HG02885 (cell line): ENCODE results near the gene GPR17.

Experiments used
- ATAC-seq: cut with Tn5 transposase; IDR thresholded peaks from one replicate; pipeline ENCODE4 v1.9.1; 2021; ENCODE audit warnings: mild to moderate bottlenecking; ENCODE audit not compliant: unreplicated experiment, poor library complexity

The GPR17 gene

GRCh38 chr2:127614246-127614645 is 31.7 kb upstream of the GPR17 start:
- ATAC-seq: no peak

GRCh38 chr2:127614731-127615130 is 31.2 kb upstream of the GPR17 start:
- no peak for ATAC-seq

DNA sequence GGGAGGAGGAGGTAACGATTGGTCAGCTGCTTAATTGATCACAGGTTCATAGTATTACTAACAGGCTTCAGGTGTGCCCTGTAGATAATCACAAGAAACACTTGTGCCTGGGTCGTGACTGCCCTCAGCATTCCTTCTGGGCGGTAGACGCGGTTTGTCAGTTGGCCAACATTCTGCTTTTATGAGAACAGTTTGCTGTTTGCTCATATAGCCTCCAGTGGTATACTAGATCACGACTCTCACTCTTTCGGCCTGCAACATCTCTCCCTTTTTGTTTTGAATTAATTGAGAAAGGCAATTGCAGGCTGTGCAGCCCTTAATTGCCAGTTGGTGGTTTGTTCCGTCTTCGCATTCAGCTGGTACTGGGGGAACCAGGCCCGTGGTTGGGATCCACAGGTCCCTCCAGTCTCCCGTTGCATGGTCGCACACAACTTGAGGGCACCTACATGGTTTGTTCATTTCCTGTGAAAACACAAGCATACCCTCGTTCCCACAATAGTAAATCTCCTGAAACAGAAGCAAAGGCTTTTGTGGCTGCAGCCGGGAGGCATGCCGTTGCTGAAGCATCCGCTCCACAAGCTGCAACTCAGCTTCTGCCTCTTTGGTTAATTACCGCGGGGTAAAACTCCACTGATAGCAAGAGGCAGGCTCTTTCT is 30.3 kb upstream of the GPR17 start:
- no peak for ATAC-seq

DNA sequence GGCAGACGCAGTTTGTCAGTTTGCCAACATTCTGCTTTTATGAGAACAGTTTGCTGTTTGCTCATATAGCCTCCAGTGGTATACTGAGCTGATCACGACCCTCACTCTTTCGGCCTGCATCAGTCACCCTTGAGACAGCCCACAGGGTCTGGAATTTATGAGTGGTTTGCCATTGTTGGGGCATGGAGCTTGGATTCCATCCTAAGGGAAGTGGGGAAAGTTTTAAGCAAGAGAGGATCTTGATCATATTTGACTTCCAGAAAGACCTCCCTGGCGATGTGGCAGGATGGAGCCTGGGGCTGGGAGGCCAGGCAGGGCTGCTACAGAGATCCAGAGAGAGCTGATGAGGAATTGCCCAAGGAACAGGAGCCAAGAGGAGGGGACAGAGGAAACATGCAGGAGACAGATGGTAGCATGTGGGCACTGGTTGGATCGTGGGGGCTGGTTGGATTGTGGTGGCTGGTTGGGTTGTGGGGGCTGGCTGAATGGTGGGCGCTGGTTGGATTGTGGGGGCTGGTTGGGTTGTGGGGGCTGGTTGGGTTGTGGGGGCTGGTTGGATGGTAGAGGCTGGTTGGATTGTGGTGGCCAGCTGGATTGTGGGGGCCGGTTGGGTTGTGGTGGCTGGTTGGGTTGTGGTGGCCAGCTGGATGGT is 27.3 kb upstream of the GPR17 start:
- ATAC-seq: no peak

GRCh38 chr2:127619203-127619590 is 26.8 kb upstream of the GPR17 start:
- no peak for ATAC-seq

DNA sequence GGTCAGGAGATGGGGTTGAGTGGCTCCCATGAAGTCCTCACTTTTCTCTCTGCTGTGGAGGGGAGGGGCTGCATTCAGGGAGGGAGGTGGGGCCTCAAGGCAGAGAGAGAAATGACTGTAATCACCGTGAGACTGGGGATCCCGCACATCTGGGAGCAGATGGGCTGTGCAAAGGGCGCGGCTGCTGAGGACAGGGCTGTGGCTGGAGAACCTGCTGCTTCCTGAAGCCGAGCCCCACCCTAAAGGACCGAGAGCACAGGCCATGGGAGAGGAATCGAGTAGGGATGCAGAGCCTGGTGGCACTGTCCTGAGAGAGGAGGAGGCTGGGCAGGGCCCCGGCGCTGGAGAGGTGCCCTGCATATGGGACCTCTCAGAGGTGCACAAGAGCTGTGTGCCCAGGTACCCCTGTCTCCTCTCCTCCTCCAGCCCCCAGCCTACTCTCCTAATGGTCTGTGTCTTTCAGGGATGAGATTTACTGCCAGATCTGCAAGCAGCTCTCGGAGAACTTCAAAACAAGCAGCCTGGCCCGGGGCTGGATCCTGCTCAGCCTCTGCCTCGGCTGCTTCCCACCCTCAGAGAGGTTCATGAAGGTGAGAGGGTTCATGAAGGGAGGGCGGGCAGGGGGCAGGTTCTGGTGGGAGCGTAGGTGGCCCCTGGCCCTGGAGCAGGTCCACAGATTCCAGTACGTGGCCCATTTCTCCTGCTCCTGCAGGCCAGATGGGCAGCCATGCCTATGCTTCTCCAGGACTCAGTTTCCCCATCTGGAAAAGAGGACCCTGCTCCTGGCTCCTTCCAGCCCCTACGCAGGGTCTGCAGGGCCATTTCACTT is 25.9 kb upstream of the GPR17 start:
- ATAC-seq: no peak

- no peak for ATAC-seq
Measured at GRCh38 chr2:127620866-127621265, 25.1 kb upstream of the GPR17 start.

DNA sequence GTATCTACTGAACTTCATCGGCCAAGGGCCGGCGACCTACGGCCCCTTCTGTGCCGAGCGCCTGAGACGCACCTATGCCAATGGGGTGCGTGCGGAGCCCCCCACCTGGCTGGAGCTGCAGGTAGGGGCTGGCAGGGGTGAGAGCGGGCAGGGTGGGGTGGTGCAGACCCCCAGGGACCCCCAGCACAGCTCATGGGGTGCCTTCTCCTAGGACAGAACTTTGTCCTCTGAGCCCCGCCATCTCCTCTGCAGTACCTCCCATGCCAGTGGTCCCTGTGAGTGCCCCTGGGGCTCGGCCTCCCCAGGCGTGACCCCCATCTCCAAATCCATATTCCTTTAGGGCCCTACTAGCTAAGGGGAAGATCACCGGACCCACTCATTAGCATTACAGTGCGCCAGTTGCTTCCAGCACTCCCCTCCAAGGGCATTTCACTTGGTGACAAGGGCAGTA is 23.9 kb upstream of the GPR17 start:
- no peak for ATAC-seq

DNA sequence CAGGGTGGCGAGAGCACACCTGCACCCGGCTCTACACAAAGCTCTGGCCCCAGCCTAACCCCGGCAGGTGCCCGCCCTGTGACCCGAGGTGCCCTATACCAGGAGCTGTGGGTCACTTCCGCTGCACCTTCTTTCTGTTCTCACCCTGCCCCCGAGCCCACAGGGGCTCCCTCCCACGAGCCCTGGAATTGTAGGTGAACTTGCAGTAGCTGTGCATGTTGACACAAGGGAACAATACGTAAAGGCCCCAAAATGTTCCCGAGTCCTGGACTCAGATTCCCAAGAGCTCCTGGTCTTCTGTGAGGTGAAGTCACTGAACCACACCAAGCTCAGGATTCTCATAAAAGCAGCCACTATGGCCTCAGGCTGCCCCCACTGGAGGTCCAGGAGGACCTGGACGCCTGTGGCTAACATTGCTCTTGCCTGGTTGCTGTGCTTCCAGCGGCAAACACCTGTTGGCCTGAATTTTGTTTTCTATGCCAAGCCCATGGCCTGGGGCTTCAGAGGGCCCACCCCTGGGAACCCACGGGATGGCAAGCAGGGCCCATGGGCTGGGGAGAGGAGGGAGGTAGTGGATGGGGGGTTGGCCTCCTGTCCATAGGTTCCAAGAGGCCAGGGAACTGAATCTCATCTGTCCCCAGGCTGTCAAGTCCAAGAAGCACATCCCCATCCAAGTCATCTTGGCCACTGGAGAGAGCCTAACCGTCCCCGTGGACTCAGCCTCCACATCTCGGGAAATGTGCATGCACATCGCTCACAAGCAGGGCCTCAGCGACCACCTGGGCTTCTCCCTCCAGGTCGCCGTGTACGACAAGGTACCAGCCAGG is 23.2 kb upstream of the GPR17 start:
- no peak for ATAC-seq

- no peak for ATAC-seq
Measured at GRCh38 chr2:127623388-127624319, 22.3 kb upstream of the GPR17 start.

DNA sequence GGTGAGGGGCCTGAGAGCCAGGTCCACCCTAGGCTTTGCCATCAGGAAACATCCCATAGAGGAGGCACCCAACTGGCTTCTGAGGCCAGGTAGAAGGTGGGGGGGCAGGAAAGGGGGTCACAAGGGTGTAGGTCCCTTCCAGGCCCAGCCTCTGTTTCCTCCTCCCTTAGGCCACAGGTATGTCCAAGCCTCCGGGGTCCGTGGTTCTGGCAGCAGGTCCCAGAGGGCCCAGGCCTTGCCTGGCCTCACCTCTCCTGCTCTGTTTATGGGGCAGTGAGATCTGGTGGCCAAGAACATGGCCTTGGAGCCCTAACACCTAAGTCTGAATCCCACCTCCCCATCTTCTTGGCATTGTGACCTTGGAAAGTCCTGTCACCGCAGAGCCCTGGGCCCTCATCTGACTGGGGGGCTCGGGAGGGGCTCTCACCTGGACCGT is 21.6 kb upstream of the GPR17 start:
- ATAC-seq: no peak

GRCh38 chr2:127624756-127625571 is 21.0 kb upstream of the GPR17 start:
- ATAC-seq: no peak

GRCh38 chr2:127625572-127625951 is 20.4 kb upstream of the GPR17 start:
- no peak for ATAC-seq

DNA sequence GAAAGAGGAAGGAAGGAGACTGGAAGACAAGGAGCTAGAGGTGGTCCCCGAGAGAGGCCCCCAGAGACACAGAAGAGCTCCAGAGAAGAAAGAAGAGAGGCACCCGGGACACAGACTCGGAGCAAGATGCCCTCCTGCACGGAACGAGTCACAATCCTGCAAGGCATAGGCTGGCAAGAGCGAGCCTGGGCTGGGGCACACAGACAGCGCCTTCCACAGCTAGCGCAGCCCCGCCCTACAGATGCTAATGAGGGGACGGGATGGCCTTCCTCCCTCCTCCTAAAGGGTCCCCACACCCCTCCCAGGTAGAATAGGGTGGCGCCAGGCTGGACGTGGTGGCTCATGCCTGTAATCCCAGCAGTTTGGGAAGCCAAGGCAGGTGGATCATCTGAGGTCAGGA is 19.8 kb upstream of the GPR17 start:
- ATAC-seq: no peak

DNA sequence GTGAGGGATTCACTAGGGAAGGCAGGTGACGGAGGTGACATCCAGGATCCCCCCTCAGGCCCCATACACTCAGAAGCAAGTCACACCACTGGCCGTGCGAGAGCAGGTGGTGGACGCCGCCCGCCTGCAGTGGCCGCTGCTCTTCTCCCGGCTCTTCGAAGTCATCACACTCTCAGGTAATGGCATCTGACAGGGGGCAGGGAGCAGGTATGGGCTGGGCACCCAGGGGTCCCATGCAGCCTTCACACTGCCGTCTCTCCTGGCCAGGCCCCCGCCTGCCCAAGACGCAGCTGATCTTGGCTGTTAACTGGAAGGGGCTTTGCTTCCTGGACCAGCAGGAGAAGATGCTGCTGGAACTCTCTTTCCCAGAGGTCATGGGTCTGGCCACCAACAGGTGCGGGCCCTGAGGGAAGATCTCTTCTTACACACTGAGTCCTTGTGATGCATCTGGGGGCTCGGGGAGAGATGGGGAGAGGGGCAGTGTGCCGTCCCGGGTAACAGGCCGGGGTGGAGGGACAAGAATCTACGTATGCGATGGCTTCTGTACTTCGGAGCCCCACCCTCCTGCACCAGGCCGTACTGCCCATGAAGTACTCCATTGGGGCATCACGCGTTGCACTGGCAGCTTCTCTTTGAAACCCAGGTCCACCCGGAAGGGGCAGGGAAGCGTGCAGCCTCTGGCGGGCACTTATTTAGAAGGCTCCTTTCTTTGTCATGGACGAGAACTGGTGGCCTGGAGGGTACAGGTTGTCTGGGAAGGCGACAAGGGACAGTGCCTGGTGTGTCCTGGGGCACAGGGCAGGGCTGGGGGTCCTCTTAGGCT is 18.8 kb upstream of the GPR17 start:
- no peak for ATAC-seq

DNA sequence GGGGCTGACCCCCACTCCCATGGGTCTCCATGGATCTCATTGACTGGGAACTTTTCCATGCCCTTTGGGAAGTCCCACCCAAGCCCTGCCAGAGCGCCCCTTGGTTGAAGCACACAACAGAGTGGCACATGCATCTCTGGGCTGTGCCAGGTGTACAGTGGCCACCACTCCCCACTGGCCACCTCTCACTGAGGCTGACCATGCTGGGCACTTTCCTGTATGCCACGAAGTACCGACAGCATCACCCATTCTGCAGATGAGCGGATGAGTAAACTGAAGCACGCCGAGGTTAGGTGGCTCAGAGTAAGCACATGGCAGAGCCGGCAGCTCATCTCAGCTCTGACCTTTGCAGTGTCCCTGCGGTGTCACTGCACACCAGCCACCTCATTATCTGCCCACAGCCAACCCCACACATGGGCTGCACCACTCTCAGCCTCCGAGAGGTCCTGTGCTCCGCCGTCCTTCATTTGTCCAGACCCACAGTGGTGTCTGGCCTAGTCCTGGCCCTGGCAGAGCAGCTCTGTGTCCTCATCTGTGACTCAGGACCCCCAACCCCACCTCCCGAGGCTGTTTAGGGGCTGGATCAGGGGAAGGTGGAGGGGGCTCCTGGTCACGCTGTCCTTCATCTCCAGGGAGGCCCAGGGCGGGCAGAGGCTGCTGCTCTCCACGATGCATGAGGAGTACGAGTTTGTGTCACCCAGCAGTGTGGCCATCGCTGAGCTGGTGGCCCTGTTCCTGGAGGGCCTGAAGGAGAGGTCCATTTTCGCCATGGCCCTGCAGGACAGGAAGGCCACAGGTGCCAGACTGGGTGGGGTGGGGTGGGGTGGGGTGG is 18.0 kb upstream of the GPR17 start:
- no peak for ATAC-seq
